K562 (cell line): ENCODE data around the gene NOTCH1. TPM values are rescaled to one million over a fixed set of nuclear protein-coding genes. Genes with fewer than 3 reads are reported as not detected.

Source experiments
- ARID4B ChIP-seq: sonication (generic); formaldehyde crosslinking; IDR thresholded peaks from 2 replicates; pipeline ENCODE4 v1.8.0; 2022; ENCODE audit warnings: mild to moderate bottlenecking, missing genetic modification reagents
- MIER1 ChIP-seq: fragments of 450-650 bp; IDR thresholded peaks from 2 replicates; pipeline ENCODE4 v1.6.1; 2016; ENCODE audit warnings: antibody characterized with exemption, mild to moderate bottlenecking, low read depth
- MXD1 ChIP-seq: fragments of 250-450 bp; sonication (Bioruptor Pico); IDR thresholded peaks from 2 replicates; pipeline ENCODE4 v1.8.0; 2021; ENCODE audit warnings: borderline replicate concordance, mild to moderate bottlenecking, moderate library complexity; ENCODE audit not compliant: poor library complexity, severe bottlenecking
- SMAD4 ChIP-seq: fragments of 250-450 bp; sonication (Bioruptor Pico); conservative IDR thresholded peaks from 2 replicates; pipeline ENCODE4 v1.8.0; 2021; ENCODE audit warnings: inconsistent platforms, mild to moderate bottlenecking, moderate library complexity
- polyA plus RNA-seq, 8 experiments: library from polyadenylated mRNA; depleted of rRNA in 4 of 8; stranded (reverse) in 5 of 8; unstranded in 3 of 8; fragments of >200 nt; fragmentation: Nextera tagmentation in 2 of 8; fragmentation: Illumina TruSeq in 1 of 8; extraction: Ambion mirVana in 2 of 8; extraction: Trizol in 1 of 8; gene quantifications; 2 replicates each; pipeline versions ENCODE4 v1.2.1 to v1.2.3, GENCODE V29; 2011 to 2014; ENCODE audit warnings: inconsistent platforms in 1 of 8, missing spikeins in 1 of 8
- total RNA-seq, 7 experiments: library from RNA; depleted of rRNA in 6 of 7; stranded (reverse); fragments of >200 nt in 6 of 7; fragmentation: Illumina TruSeq in 2 of 7; extraction: Trizol in 2 of 7; gene quantifications; 2 replicates each; pipeline versions ENCODE4 v1.2.1 to v1.2.3, GENCODE V29; 2011 to 2021; ENCODE audit warnings: low replicate concordance in 1 of 7

The NOTCH1 gene
- total and polyA plus RNA-seq, 9 of the 15 experiments (the other 6 are each of a cell fraction or from before 2014, with no cell fraction given): 0.03 to 31.4 (median 2.3) TPM

GRCh38 chr9:136562746-136563495 is 17.1 kb upstream of the NOTCH1 start (continued):
- TF ChIP-seq ARID4B: no peak
- TF ChIP-seq MXD1 (CRISPR knock-in tag): no peak
- no peak for TF ChIP-seq SMAD4
- TF ChIP-seq MIER1: no peak
